HG02798 (cell line): Measurements from ENCODE around the gene SV2B.

Source experiments
- ATAC-seq: cut with Tn5 transposase; IDR thresholded peaks from one replicate; pipeline ENCODE4 v1.9.1; 2021; ENCODE audit warnings: mild to moderate bottlenecking; ENCODE audit not compliant: unreplicated experiment, poor library complexity

The SV2B gene

GRCh38 chr15:91183596-91183995 is 83.5 kb downstream of the SV2B start:
- ATAC-seq: no peak

- ATAC-seq: no peak
Measured at GRCh38 chr15:91184441-91184840, 84.4 kb downstream of the SV2B start.

GRCh38 chr15:91186904-91187656 is 87.0 kb downstream of the SV2B start:
- ATAC-seq: no peak

- ATAC-seq: no peak
Measured at GRCh38 chr15:91192285-91192684, 92.2 kb downstream of the SV2B start.

GRCh38 chr15:91192690-91193377 is 92.8 kb downstream of the SV2B start:
- ATAC-seq: no peak

- ATAC-seq: no peak
Measured at GRCh38 chr15:91193378-91193720, 93.3 kb downstream of the SV2B start.

- no peak for ATAC-seq
Measured at GRCh38 chr15:91196127-91196526, 96.1 kb downstream of the SV2B start.

- no peak for ATAC-seq
Measured at GRCh38 chr15:91196768-91197167, 96.7 kb downstream of the SV2B start.

- ATAC-seq: no peak
Measured at GRCh38 chr15:91199511-91199910, 99.5 kb downstream of the SV2B start.

- no peak for ATAC-seq
Measured at GRCh38 chr15:91200101-91200754, 100.2 kb downstream of the SV2B start.

- no peak for ATAC-seq
Measured at GRCh38 chr15:91202510-91203102, 102.5 kb downstream of the SV2B start.

GRCh38 chr15:91203619-91204203 is 103.7 kb downstream of the SV2B start:
- ATAC-seq: no peak

GRCh38 chr15:91208371-91208770 is 108.3 kb downstream of the SV2B start:
- ATAC-seq: no peak

- ATAC-seq: no peak
Measured at GRCh38 chr15:91209318-91209717, 109.3 kb downstream of the SV2B start.

GRCh38 chr15:91209726-91210125 is 109.7 kb downstream of the SV2B start:
- no peak for ATAC-seq

GRCh38 chr15:91214675-91215590 is 114.9 kb downstream of the SV2B start:
- ATAC-seq: no peak

- no peak for ATAC-seq
Measured at GRCh38 chr15:91216000-91216399, 115.9 kb downstream of the SV2B start.

- no peak for ATAC-seq
Measured at GRCh38 chr15:91219206-91219605, 119.1 kb downstream of the SV2B start.

GRCh38 chr15:91222052-91222451 is 122.0 kb downstream of the SV2B start:
- no peak for ATAC-seq

GRCh38 chr15:91223863-91224262 is 123.8 kb downstream of the SV2B start:
- no peak for ATAC-seq
